Skeletal muscle tissue (tissue), 4 donors: ENCODE data around the gene RELB. TPM values are rescaled to one million over a fixed set of nuclear protein-coding genes. Genes with fewer than 3 reads are reported as not detected.
"Not testable (repeated sequence)": the region's sequence is repeated elsewhere in the genome, so short reads cannot be mapped to it uniquely, and the experiment has no call there.

Experiments used
- H3K27ac ChIP-seq: one replicate; pipeline ENCODE4 v1.7.0; 2013; ENCODE audit warnings: mild to moderate bottlenecking, low read depth, low read length, inconsistent platforms
- H3K27me3 ChIP-seq, 3 donors: one replicate each; pipeline ENCODE4 v1.7.0; 2013; ENCODE audit warnings: low read length in 3 of 3; ENCODE audit not compliant: control insufficient read depth in 3 of 3, insufficient read depth in 3 of 3
- H3K36me3 ChIP-seq, 3 donors: one replicate each; pipeline ENCODE4 v1.7.0; 2013; ENCODE audit warnings: low read length in 3 of 3; ENCODE audit not compliant: control insufficient read depth in 3 of 3, insufficient read depth in 3 of 3
- H3K4me1 ChIP-seq, 3 donors: one replicate each; pipeline ENCODE4 v1.7.0; 2013; ENCODE audit warnings: low read length in 3 of 3, mild to moderate bottlenecking in 3 of 3; ENCODE audit not compliant: control insufficient read depth in 3 of 3, insufficient read depth in 3 of 3
- H3K4me3 ChIP-seq, 3 donors: one replicate each; pipeline ENCODE4 v1.7.0; 2013; ENCODE audit warnings: low read length in 3 of 3
- H3K9ac ChIP-seq, 3 donors: one replicate each; pipeline ENCODE4 v1.7.0; 2013; ENCODE audit warnings: low read length in 3 of 3, mild to moderate bottlenecking in 3 of 3, moderate library complexity in 2 of 3, low read depth in 1 of 3
- H3K9me3 ChIP-seq, 3 donors: one replicate each; pipeline ENCODE4 v1.7.0; 2013; ENCODE audit warnings: low read length in 3 of 3; ENCODE audit not compliant: control insufficient read depth in 3 of 3
- total RNA-seq: library from RNA; depleted of rRNA; stranded (reverse); fragments of >200 nt; gene quantifications from one replicate; pipeline ENCODE4 v1.2.3, GENCODE V29; 2014
- donor health status: Osteomylitis.

The RELB gene
- total RNA-seq, 1 donor from 2014 or later: 7.8 TPM

GRCh38 chr19:44961821-44962220, 39.4 kb upstream of the RELB start:
- Histone ChIP-seq H3K36me3 (peaks cover 17 to 32% (median 20%) of the 10 kb centered on the region in 3 donors), H3K9ac (no peak overlapping the region)

DNA sequence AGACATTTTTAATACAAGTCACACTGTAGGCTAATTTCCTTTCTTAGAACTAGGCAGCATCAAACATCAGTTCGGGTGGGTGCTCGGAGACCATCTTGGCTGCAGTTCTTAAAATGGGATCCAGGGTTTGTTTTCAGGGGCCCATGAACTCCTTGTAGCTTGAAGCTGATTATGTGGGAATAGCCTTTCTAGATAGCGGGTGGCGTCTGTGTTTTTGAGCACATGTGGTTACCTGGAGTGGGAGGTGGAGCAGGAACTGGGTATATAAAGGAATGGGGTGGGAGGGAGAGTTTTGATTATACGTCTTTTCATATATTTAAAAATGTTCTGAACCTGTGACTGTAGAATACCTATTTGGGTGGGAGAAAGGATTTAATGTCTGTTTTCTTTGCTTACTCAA, 33.1 kb upstream of the RELB start:
- Histone ChIP-seq H3K9ac (no peak overlapping the region), H3K27ac (no peak overlapping the region), H3K9me3 (no peaks in the 10 kb centered on the region), H3K4me3 (no peak overlapping the region), H3K36me3 (peaks cover 9 to 20% (median 16%) of the 10 kb centered on the region in 3 donors), H3K27me3 (no peaks in the 10 kb centered on the region), H3K4me1 (no peaks in the 10 kb centered on the region)

More at GRCh38 chr19:44961821-44962220, 39.4 kb upstream of the RELB start:
- no peak overlapping the region for H3K4me3 ChIP-seq
- H3K27me3 ChIP-seq: no peaks in the 10 kb centered on the region
- no peaks in the 10 kb centered on the region for H3K9me3 ChIP-seq
- no peak overlapping the region for H3K27ac ChIP-seq
- H3K4me1 ChIP-seq: peaks cover 15 to 25% (median 18%) of the 10 kb centered on the region in 3 donors

- Histone ChIP-seq H3K9me3 (no peaks in the 10 kb centered on the region), H3K27ac (no peak overlapping the region), H3K4me1 (no peaks in the 10 kb centered on the region), H3K36me3 (peaks cover 9 to 25% (median 21%) of the 10 kb centered on the region in 3 donors), H3K9ac (no peak overlapping the region), H3K4me3 (no peak overlapping the region), H3K27me3 (no peaks in the 10 kb centered on the region)
Measured at GRCh38 chr19:44968670-44969069, 32.6 kb upstream of the RELB start.

GRCh38 chr19:44969437-44969836, 31.8 kb upstream of the RELB start:
- no peaks in the 10 kb centered on the region for H3K4me1 ChIP-seq
- H3K4me3 ChIP-seq: no peak overlapping the region
- H3K9ac ChIP-seq: no peak overlapping the region
- no peak overlapping the region for H3K27ac ChIP-seq
- no peaks in the 10 kb centered on the region for H3K27me3 ChIP-seq
- peaks cover 14 to 30% (median 28%) of the 10 kb centered on the region in 3 donors for H3K36me3 ChIP-seq
- no peaks in the 10 kb centered on the region for H3K9me3 ChIP-seq

GRCh38 chr19:44971451-44971850, 29.8 kb upstream of the RELB start:
- not testable (repeated sequence) for H3K4me3 ChIP-seq, H3K9me3 ChIP-seq, H3K9ac ChIP-seq, H3K4me1 ChIP-seq, H3K27ac ChIP-seq, H3K27me3 ChIP-seq
- H3K36me3 ChIP-seq: peaks cover 28 to 39% (median 39%) of the 10 kb centered on the region in 3 donors

- Histone ChIP-seq H3K36me3 (peaks cover 36 to 51% (median 50%) of the 10 kb centered on the region in 3 donors), H3K9me3 (no peaks in the 10 kb centered on the region), H3K27me3 (no peaks in the 10 kb centered on the region), H3K9ac (no peak overlapping the region), H3K27ac (no peak overlapping the region), H3K4me3 (no peak overlapping the region), H3K4me1 (no peaks in the 10 kb centered on the region)
Measured at GRCh38 chr19:44972802-44973201, 28.5 kb upstream of the RELB start.

DNA sequence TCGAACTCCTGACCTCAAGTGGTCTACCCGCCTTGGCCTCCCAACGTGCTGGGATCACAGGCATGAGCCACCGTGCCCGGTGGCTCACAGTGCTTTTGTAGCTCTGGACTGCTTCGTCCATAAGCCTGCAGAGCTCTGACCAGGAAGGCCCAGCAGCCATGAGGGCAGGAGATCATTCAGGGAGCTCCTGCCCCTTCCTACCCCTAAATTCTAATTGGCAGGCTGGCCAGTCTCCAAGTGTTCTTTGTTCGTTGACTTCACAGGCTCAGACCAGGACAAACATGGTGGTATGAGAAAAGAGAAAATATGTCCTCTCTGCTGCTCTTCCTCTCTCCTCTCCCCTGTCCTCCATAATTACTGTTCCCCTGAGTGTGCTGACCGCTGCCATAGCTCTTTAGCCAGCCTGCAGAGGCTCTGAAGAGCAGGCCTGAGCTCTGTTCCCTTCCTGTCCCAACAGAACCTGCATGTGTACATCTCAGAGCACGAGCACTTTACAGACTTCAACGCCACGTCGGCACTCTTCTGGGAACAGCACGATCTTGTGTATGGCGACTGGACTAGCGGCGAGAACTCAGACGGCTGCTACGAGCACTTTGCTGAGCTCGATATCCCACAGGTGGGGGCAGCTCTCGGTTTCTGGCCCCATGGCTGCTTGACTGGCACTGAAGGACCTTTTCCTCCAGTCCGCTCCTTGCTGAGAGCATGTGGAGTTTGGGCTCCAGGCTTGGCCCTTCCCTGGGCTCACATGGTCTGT, 27.1 kb upstream of the RELB start:
- Histone ChIP-seq H3K27ac (no peak overlapping the region), H3K4me1 (no peaks in the 10 kb centered on the region), H3K9me3 (no peaks in the 10 kb centered on the region), H3K9ac (no peak overlapping the region), H3K27me3 (no peaks in the 10 kb centered on the region), H3K4me3 (no peak overlapping the region), H3K36me3 (peaks cover 42 to 63% (median 58%) of the 10 kb centered on the region in 3 donors)

- H3K4me3 ChIP-seq: no peak overlapping the region
- H3K36me3 ChIP-seq: peaks cover 48 to 70% (median 61%) of the 10 kb centered on the region in 3 donors
Measured at GRCh38 chr19:44974857-44975256, 26.4 kb upstream of the RELB start.

GRCh38 chr19:44975444-44975843, 25.8 kb upstream of the RELB start:
- no peaks in the 10 kb centered on the region for H3K4me1 ChIP-seq
- H3K4me3 ChIP-seq: no peak overlapping the region
- peaks cover 50 to 70% (median 63%) of the 10 kb centered on the region in 3 donors for H3K36me3 ChIP-seq
- no peaks in the 10 kb centered on the region for H3K27me3 ChIP-seq
- no peak overlapping the region for H3K27ac ChIP-seq
- no peaks in the 10 kb centered on the region for H3K9me3 ChIP-seq
- H3K9ac ChIP-seq: no peak overlapping the region

More at GRCh38 chr19:44974857-44975256, 26.4 kb upstream of the RELB start:
- Histone ChIP-seq H3K9me3 (no peaks in the 10 kb centered on the region), H3K9ac (no peak overlapping the region), H3K4me1 (no peaks in the 10 kb centered on the region), H3K27me3 (no peaks in the 10 kb centered on the region), H3K27ac (no peak overlapping the region)

GRCh38 chr19:44984005-44984404, 17.3 kb upstream of the RELB start:
- H3K27ac ChIP-seq: no peak overlapping the region
- no peak overlapping the region for H3K9ac ChIP-seq
- peaks cover 41 to 53% (median 45%) of the 10 kb centered on the region in 3 donors for H3K36me3 ChIP-seq
- no peaks in the 10 kb centered on the region for H3K9me3 ChIP-seq
- no peaks in the 10 kb centered on the region for H3K27me3 ChIP-seq
- H3K4me1 ChIP-seq: no peaks in the 10 kb centered on the region
- H3K4me3 ChIP-seq: no peak overlapping the region
